Activated T-helper 1 cell treated with anti-CD3 and anti-CD28 coated beads, Interleukin-12 subunit alpha, Interleukin-12 subunit beta, Interleukin-2, Interleukin-4 antibody, amounts not matched to agents 30 ng/mL and 10 ng/mL and 1 ng/mL, durations not matched to agents 14 hours and 24 hours and 36 hours (primary cell): ENCODE data around the gene DYRK3. TPM values are rescaled to one million over a fixed set of nuclear protein-coding genes. Genes with fewer than 3 reads are reported as not detected.

Experiments
- DNase-seq: peaks from one replicate; pipeline ENCODE4 v3.0.0; 2021; ENCODE audit warnings: low spot score
- H3K27ac Mint-ChIP-seq: one replicate; pipeline ENCODE4 v1.8.0; 2021; ENCODE audit warnings: mild to moderate bottlenecking, mixed read lengths
- H3K27me3 Mint-ChIP-seq: one replicate; pipeline ENCODE4 v1.8.0; 2022; ENCODE audit warnings: mild to moderate bottlenecking, moderate library complexity, mixed read lengths; ENCODE audit not compliant: insufficient read depth
- H3K36me3 Mint-ChIP-seq: one replicate; pipeline ENCODE4 v1.8.0; 2021; ENCODE audit warnings: low read depth, mixed read lengths
- H3K4me1 Mint-ChIP-seq: one replicate; pipeline ENCODE4 v1.8.0; 2021; ENCODE audit warnings: low read depth, mixed read lengths
- H3K4me3 Mint-ChIP-seq: one replicate; pipeline ENCODE4 v1.8.0; 2021; ENCODE audit warnings: mild to moderate bottlenecking, moderate library complexity, mixed read lengths
- H3K9me3 Mint-ChIP-seq: one replicate; pipeline ENCODE4 v1.8.0; 2021; ENCODE audit warnings: mixed read lengths
- intact Hi-C: fragments of 100-400 bp; cut with micrococcal nuclease; formaldehyde crosslinking; loops from one replicate; pipeline ENCODE4 v1.15.1; 2024
- total RNA-seq: library from RNA; stranded (reverse); gene quantifications from 2 replicates; pipeline ENCODE4 v1.2.3, GENCODE V29; 2022

The DYRK3 gene
- total RNA-seq, 1 donor from 2014 or later, result 22.1 TPM

GRCh38 chr1:206666954-206667665 is 31.8 kb downstream of the DYRK3 start:
- Mint-ChIP-seq H3K36me3 (peaks cover 3% of the 10 kb centered on the region), H3K4me1 (peaks cover 37% of the 10 kb centered on the region), H3K4me3 (no peak overlapping the region), H3K27me3 (peaks cover 3% of the 10 kb centered on the region), H3K9me3 (no peaks in the 10 kb centered on the region), H3K27ac (no peak overlapping the region)
- intact Hi-C loops, result no loop called here
- DNase-seq, result no peak

GRCh38 chr1:206668351-206668750 is 33.0 kb downstream of the DYRK3 start:
- peak overlapping the region; percentile 42 for H3K27ac Mint-ChIP-seq
- peaks cover 25% of the 10 kb centered on the region for H3K4me1 Mint-ChIP-seq
- peaks cover 3% of the 10 kb centered on the region for H3K27me3 Mint-ChIP-seq
- intact Hi-C loops, result no loop called here
- H3K4me3 Mint-ChIP-seq, result no peak overlapping the region
- DNase-seq, result no peak
- no peaks in the 10 kb centered on the region for H3K9me3 Mint-ChIP-seq
- H3K36me3 Mint-ChIP-seq, result peaks cover 3% of the 10 kb centered on the region

- peaks cover 20% of the 10 kb centered on the region for H3K4me1 Mint-ChIP-seq
- no peak overlapping the region for H3K27ac Mint-ChIP-seq
- DNase-seq, result no peak
- intact Hi-C loops, result no loop called here
- no peaks in the 10 kb centered on the region for H3K9me3 Mint-ChIP-seq
- peaks cover 3% of the 10 kb centered on the region for H3K36me3 Mint-ChIP-seq
- no peak overlapping the region for H3K4me3 Mint-ChIP-seq
- peaks cover 3% of the 10 kb centered on the region for H3K27me3 Mint-ChIP-seq
These were observed 33.6 kb downstream of the DYRK3 start for GRCh38 chr1:206668874-206669410.

- H3K36me3 Mint-ChIP-seq, result peaks cover 3% of the 10 kb centered on the region
- peaks cover 13% of the 10 kb centered on the region for H3K4me1 Mint-ChIP-seq
- H3K27me3 Mint-ChIP-seq, result peaks cover 3% of the 10 kb centered on the region
- no peak overlapping the region for H3K27ac Mint-ChIP-seq
- no peak for DNase-seq
- H3K4me3 Mint-ChIP-seq, result no peak overlapping the region
- intact Hi-C loops, result no loop called here
- H3K9me3 Mint-ChIP-seq, result no peaks in the 10 kb centered on the region
These were observed 36.8 kb downstream of the DYRK3 start for GRCh38 chr1:206672011-206672688.

DNA sequence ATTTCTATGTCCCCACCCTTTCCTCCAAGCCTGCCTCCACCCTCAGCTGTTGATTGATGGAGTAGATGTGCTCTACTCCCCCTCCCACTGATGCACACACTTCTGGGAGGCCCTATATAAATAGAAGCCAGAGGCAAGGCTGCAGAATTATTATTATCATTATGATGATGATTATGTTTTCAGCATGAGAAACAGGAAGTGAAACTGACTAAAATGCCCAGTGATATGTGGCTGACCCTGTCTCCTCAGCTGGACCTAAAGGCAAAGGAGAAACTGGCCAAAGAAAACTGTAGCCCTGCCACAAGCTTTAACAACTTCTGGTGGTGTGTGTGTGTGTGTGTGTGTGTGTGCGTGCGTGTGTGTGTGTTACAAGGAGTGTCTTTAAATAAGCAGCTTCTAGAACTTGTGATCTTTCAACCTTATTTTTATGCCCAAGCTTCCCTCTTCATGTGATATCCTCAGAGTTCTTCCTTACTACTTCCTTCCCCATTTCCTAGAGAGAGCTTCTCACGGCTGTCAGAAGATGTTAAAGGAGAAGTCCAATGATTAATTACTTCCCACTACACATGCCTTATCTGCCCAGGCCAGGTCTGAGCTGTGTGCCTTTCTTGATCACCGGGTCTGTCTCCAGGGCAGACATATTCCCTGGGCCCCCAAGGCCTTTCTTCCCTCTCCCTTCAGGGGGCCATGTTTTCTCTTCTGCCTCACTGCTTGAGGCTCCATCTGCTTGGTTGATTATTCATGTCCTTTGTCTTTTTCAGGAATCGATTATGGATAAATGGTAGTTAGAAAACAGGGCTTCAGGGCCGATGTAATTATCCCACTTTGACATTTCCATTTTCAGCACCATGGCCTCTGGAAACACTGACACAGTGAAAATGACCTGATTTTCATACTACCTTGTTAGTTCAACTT is 37.8 kb downstream of the DYRK3 start:
- no peak for DNase-seq
- Mint-ChIP-seq H3K36me3 (peaks cover 3% of the 10 kb centered on the region), H3K27ac (no peak overlapping the region), H3K4me1 (peaks cover 6% of the 10 kb centered on the region), H3K9me3 (no peaks in the 10 kb centered on the region), H3K27me3 (peaks cover 3% of the 10 kb centered on the region), H3K4me3 (no peak overlapping the region)
- intact Hi-C loops, result no loop called here

DNA sequence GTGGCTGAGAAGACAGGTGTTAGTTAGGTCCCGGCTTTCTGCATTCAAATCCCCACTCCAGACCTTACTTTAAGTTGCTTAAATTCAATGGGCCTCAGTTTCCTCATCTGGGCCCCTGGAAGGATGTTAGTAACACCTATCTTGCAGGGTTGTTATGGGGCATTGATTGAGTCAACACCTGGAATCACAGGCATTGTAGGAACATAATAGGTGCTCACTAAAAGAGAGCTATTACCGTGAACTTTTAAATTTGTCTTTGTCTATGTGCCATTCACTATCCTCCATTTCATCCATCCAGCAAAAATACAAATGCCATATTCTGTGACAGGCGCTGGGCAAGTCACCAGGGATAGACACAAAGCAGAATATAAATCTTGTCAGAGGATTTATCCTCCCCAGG is 38.9 kb downstream of the DYRK3 start:
- no peaks in the 10 kb centered on the region for H3K36me3 Mint-ChIP-seq
- no peak overlapping the region for H3K27ac Mint-ChIP-seq
- H3K4me1 Mint-ChIP-seq, result peaks cover 10% of the 10 kb centered on the region
- no peak for DNase-seq
- no peaks in the 10 kb centered on the region for H3K9me3 Mint-ChIP-seq
- intact Hi-C loops, result no loop called here
- peaks cover 3% of the 10 kb centered on the region for H3K27me3 Mint-ChIP-seq
- no peak overlapping the region for H3K4me3 Mint-ChIP-seq

DNA sequence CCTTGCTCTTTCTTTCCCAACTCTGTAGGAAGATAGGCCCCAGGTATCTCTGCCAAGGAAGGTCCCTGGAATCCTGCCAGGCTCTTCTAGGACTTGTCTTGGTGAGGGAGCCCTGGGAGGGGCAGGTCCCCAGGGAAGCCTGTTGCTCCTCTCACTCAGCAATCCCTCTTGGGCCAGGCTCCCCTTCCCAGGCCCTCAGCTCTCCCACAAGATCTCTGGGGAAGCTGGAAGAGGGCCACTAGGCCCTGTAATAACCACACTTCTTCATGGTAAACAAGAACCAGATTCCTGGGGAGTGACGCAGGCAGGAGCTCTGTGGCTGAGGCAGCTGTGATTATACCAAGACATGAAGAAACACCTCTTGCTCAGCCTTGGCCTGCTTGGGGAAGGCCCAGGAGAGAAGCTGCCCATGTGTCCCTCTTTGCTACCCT is 39.4 kb downstream of the DYRK3 start:
- Mint-ChIP-seq H3K27ac (no peak overlapping the region), H3K27me3 (peaks cover 3% of the 10 kb centered on the region), H3K36me3 (no peaks in the 10 kb centered on the region), H3K4me3 (no peak overlapping the region), H3K9me3 (no peaks in the 10 kb centered on the region), H3K4me1 (peaks cover 13% of the 10 kb centered on the region)
- intact Hi-C loops, result no loop called here
- DNase-seq, result no peak

DNA sequence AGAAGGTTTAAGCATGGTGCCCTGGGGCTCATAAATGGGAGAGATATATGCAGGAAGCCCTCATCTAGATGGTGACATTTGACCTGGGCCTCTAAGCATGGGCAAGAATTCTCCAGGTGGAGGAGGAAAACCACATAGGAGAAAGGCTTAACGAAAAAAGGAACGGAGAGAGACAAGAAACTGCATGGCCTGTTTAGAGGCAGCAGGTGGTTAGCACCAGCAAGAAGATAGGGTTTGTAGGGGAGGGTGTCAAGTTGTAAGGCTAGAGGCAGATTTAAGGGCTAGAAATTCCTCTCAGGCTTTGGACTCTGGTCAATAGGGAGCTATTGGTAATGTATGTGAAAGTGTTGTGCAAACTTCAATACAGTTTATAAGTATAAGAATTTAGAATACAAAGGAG is 41.2 kb downstream of the DYRK3 start:
- Mint-ChIP-seq H3K4me1 (peaks cover 26% of the 10 kb centered on the region), H3K9me3 (no peaks in the 10 kb centered on the region), H3K27ac (no peak overlapping the region), H3K27me3 (no peaks in the 10 kb centered on the region), H3K36me3 (no peaks in the 10 kb centered on the region), H3K4me3 (no peak overlapping the region)
- intact Hi-C loops, result no loop called here
- DNase-seq, result no peak

DNA sequence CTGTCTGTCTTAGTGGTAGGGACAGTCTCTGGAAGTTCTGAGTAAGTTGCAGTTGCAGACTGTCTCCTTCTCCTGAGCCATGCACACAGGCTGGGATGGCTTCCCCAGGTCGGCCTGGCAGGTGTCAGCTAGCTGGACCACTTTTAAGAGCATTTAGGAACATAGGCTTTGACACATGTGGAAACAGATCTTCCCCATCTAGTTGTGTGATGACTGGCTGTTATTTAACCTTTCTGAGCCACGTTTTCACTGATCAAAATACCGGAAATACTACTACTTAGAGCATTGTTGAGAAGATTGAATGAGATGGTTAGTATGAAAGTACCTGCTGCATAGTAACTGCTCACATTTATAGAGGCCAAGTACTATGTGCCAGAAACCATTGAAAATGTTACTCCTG is 43.2 kb downstream of the DYRK3 start:
- no peaks in the 10 kb centered on the region for H3K9me3 Mint-ChIP-seq
- H3K27me3 Mint-ChIP-seq, result peaks cover 5% of the 10 kb centered on the region
- H3K36me3 Mint-ChIP-seq, result no peaks in the 10 kb centered on the region
- peaks cover 41% of the 10 kb centered on the region for H3K4me1 Mint-ChIP-seq
- DNase-seq, result no peak
- H3K27ac Mint-ChIP-seq, result peak overlapping the region; percentile 21
- no peak overlapping the region for H3K4me3 Mint-ChIP-seq
- intact Hi-C loops, result no loop called here

GRCh38 chr1:206679738-206680211 is 44.4 kb downstream of the DYRK3 start:
- no peak for DNase-seq
- H3K27me3 Mint-ChIP-seq, result peaks cover 7% of the 10 kb centered on the region
- H3K27ac Mint-ChIP-seq, result peak overlapping the region; percentile 59
- intact Hi-C loops, result no loop called here
- H3K4me3 Mint-ChIP-seq, result peak overlapping the region; percentile 27
- H3K9me3 Mint-ChIP-seq, result no peaks in the 10 kb centered on the region
- H3K4me1 Mint-ChIP-seq, result peaks cover 53% of the 10 kb centered on the region
- no peaks in the 10 kb centered on the region for H3K36me3 Mint-ChIP-seq

DNA sequence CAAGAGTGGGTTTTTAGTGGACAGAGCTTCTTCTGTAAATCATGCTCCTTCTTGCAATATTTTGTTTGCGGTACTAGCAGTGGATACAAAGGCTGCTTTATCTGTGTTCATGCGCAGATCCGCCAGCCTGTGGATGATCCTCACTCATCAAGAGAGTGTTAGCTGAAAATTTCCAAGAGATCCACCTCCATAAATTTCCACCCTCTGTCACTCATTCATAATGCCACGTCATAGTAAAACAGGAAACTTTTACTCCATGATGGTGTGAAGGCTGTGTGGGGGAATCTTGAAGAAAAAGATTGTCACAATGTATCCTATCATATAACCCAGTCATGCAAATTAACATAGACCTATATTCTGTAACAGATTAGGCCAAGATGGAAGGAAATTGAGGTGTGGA is 44.9 kb downstream of the DYRK3 start:
- DNase-seq, result no peak
- intact Hi-C loops, result no loop called here
- no peaks in the 10 kb centered on the region for H3K36me3 Mint-ChIP-seq
- peaks cover 7% of the 10 kb centered on the region for H3K27me3 Mint-ChIP-seq
- no peak overlapping the region for H3K4me3 Mint-ChIP-seq
- peak overlapping the region; percentile 59 for H3K27ac Mint-ChIP-seq
- H3K4me1 Mint-ChIP-seq, result peaks cover 53% of the 10 kb centered on the region
- no peaks in the 10 kb centered on the region for H3K9me3 Mint-ChIP-seq

- Mint-ChIP-seq H3K27ac (peak overlapping the region; percentile 19), H3K27me3 (peaks cover 7% of the 10 kb centered on the region)
- intact Hi-C loops, result no loop called here
These were observed 46.0 kb downstream of the DYRK3 start for GRCh38 chr1:206681359-206681758.

More at GRCh38 chr1:206681359-206681758, 46.0 kb downstream of the DYRK3 start:
- Mint-ChIP-seq H3K4me1 (peaks cover 56% of the 10 kb centered on the region), H3K36me3 (no peaks in the 10 kb centered on the region), H3K4me3 (no peak overlapping the region), H3K9me3 (no peaks in the 10 kb centered on the region)
- DNase-seq, result no peak
